Suprapubic skin (tissue), 4 donors: Measurements from ENCODE around the gene TRMT61A.

Source experiments
- CTCF ChIP-seq, 2 donors: fragments of 200-600 bp in 1 of 2; fragments of 450-650 bp in 1 of 2; sonication (generic) in 1 of 2; IDR thresholded peaks; one replicate each; pipeline ENCODE4 v1.5.1; 2016 to 2019; ENCODE audit warnings: antibody characterized with exemption in 2 of 2, mild to moderate bottlenecking in 1 of 2, moderate library complexity in 1 of 2
- POLR2A ChIP-seq, 2 donors: fragments of 450-650 bp; IDR thresholded peaks; one replicate each; pipeline ENCODE4 v1.6.1; 2017; ENCODE audit warnings: antibody characterized with exemption in 2 of 2, mild to moderate bottlenecking in 2 of 2, moderate library complexity in 2 of 2
- POLR2AphosphoS5 ChIP-seq, 3 donors: sonication (generic); formaldehyde crosslinking; IDR thresholded peaks; one replicate each; pipeline ENCODE4 v1.6.1; 2017; ENCODE audit warnings: antibody characterized with exemption in 3 of 3

DNA sequence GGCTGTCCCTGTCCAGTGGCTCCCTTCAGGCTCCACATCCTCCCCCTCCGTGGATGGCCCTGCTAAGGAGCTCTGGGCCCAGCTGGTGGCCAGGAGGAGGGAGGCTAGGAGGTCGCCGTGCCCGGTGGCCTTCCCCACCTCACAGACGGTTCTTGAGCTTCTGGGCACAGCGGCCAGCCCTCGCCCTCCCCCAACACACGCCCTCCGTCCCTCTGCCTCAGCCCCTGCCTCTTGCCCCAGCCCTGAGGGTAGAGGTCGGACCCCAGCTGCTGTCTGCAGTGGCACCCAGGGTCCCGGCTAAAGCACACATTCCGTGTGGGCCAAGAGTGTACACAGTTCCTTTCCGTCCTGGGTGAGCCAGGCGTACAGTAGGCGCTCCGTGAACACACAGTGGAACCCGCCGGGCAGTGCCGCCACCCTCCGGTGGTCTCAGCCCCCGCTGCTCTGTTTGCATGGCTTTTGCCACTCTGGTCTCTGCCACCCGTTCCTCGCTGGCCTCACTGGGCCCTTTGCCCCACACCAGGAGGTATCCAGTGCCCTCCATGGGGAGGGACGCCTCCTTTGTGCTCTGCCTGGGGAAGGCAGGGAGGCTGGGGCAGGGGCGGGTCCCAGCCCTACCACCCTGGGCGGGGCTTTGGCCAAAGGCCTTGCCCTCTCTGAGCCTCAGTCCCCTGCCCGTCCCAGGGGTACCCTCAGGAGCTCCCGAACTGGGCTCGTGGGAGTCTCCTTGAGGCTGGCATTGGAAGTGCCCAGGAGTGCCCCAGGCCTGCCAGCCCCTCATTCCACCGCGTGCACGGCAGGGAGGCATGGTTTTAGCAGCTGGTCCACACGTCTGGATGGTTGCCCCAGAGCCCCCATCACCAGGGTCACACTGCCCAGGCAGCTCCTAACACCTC, 13.0 kb downstream of the TRMT61A start:
- TF ChIP-seq POLR2A (IDR thresholded peaks at IDR 0.05) (no peak), CTCF (IDR thresholded peaks at IDR 0.05) (no peak), POLR2AphosphoS5 (IDR thresholded peaks at IDR 0.05) (no peak)
